HepG2 (cell line): ENCODE results near the gene FAP.

Source experiments
- AFF4 ChIP-seq: sonication (generic); formaldehyde crosslinking; IDR thresholded peaks from 2 replicates; pipeline ENCODE4 v1.4.0; 2020; ENCODE audit warnings: missing genetic modification reagents
- PCBP2 ChIP-seq: fragments of 200-400 bp; formaldehyde crosslinking; optimal IDR thresholded peaks from 2 replicates; pipeline ENCODE3; 2018; ENCODE audit warnings: low read length, low read depth; ENCODE audit not compliant: poor library complexity, severe bottlenecking
- TAF1 ChIP-seq: sonication (generic); formaldehyde crosslinking; IDR thresholded peaks from 2 replicates; pipeline ENCODE4 v1.4.0; 2020; ENCODE audit warnings: missing genetic modification reagents
- TRIM24 ChIP-seq: sonication (generic); formaldehyde crosslinking; IDR thresholded peaks from 2 replicates; pipeline ENCODE4 v1.8.0; 2022; ENCODE audit warnings: mild to moderate bottlenecking, missing genetic modification reagents
- ZNF552 ChIP-seq: sonication (generic); formaldehyde crosslinking; IDR thresholded peaks from 2 replicates; pipeline ENCODE4 v1.9.0; 2022; ENCODE audit warnings: missing genetic modification reagents, mild to moderate bottlenecking, borderline replicate concordance

- TF ChIP-seq TRIM24 (CRISPR knock-in tag) (no peak), PCBP2 (no peak), TAF1 (no peak), ZNF552 (no peak), AFF4 (CRISPR knock-in tag) (no peak)
Measured at GRCh38 chr2:162266460-162266760, 23.2 kb upstream of the FAP start.
